SK-N-SH (cell line): Measurements from ENCODE around the gene TRDN.

Experiments used
- ELF1 ChIP-seq: IDR thresholded peaks from 2 replicates; pipeline ENCODE4 v1.4.0; 2012
- EZH2phosphoT487 ChIP-seq: fragments of 200-600 bp; sonication (generic); IDR thresholded peaks from 2 replicates; pipeline ENCODE4 v1.6.1; 2017; ENCODE audit warnings: low read depth, mixed run types, mild to moderate bottlenecking, antibody characterized with exemption, moderate library complexity, borderline replicate concordance
- FOXJ3 ChIP-seq: sonication (generic); formaldehyde crosslinking; IDR thresholded peaks from 2 replicates; pipeline ENCODE4 v1.5.1; 2020; ENCODE audit warnings: mild to moderate bottlenecking, missing genetic modification reagents
- MXI1 ChIP-seq: IDR thresholded peaks from 2 replicates; pipeline ENCODE4 v1.6.1; 2012; ENCODE audit warnings: mild to moderate bottlenecking, low read depth, low read length, improper control_type of control experiment
- POLR2AphosphoS5 ChIP-seq: IDR thresholded peaks from 2 replicates; pipeline ENCODE4 v1.6.1; 2012; ENCODE audit warnings: low read depth, low read length
- SIN3A ChIP-seq: IDR thresholded peaks from 2 replicates; pipeline ENCODE4 v1.6.1; 2012; ENCODE audit warnings: low read depth, mild to moderate bottlenecking, low read length, moderate library complexity, borderline replicate concordance
- SMC3 ChIP-seq: IDR thresholded peaks from 2 replicates; pipeline ENCODE4 v1.6.1; 2012; ENCODE audit warnings: low read depth, low read length, improper control_type of control experiment
- TAF1 ChIP-seq: IDR thresholded peaks from 2 replicates; pipeline ENCODE4 v1.6.1; 2012; ENCODE audit warnings: low read depth, mild to moderate bottlenecking, low read length, moderate library complexity, borderline replicate concordance
- TEAD4 ChIP-seq: IDR thresholded peaks from 2 replicates; pipeline ENCODE4 v1.4.0; 2012; ENCODE audit warnings: mild to moderate bottlenecking, borderline replicate concordance; ENCODE audit not compliant: insufficient read depth
- TF ChIP-seq, protein P1 (sequence below): fragments of 200-600 bp; sonication (generic); IDR thresholded peaks from 2 replicates; pipeline ENCODE4 v1.6.1; 2017; ENCODE audit warnings: antibody characterized with exemption, mild to moderate bottlenecking, moderate library complexity
- TF ChIP-seq, protein P2 (sequence below): IDR thresholded peaks from 2 replicates; pipeline ENCODE4 v1.4.0; 2012; ENCODE audit warnings: low read depth, borderline replicate concordance
- TF ChIP-seq, protein P3 (sequence below): fragments of 150-350 bp; IDR thresholded peaks from 2 replicates; pipeline ENCODE4 v1.6.1; 2017; ENCODE audit warnings: antibody characterized with exemption, low read length, low read depth, borderline replicate concordance

DNA sequence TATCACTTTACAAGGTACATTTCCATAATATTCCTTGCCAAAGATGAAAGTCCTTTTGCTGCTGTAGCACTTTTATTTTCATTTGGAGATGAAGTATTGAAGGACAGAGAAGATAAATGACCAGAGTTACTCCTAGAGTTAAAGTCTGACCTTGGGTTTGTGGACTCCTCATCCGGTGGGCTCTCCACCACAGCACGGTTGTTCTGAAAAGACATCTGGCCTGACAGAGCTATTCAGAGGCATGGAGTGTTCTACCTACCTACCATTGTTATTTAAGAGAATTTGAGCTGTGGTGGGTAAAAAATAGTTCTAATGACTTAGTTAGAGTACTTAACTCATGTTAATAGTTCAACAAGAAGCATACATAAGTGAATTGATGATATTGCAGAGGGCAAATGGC is 422.3 kb downstream of the TRDN start:
- TF ChIP-seq, protein P1, sequence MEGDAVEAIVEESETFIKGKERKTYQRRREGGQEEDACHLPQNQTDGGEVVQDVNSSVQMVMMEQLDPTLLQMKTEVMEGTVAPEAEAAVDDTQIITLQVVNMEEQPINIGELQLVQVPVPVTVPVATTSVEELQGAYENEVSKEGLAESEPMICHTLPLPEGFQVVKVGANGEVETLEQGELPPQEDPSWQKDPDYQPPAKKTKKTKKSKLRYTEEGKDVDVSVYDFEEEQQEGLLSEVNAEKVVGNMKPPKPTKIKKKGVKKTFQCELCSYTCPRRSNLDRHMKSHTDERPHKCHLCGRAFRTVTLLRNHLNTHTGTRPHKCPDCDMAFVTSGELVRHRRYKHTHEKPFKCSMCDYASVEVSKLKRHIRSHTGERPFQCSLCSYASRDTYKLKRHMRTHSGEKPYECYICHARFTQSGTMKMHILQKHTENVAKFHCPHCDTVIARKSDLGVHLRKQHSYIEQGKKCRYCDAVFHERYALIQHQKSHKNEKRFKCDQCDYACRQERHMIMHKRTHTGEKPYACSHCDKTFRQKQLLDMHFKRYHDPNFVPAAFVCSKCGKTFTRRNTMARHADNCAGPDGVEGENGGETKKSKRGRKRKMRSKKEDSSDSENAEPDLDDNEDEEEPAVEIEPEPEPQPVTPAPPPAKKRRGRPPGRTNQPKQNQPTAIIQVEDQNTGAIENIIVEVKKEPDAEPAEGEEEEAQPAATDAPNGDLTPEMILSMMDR, result no peak
- TF ChIP-seq EZH2phosphoT487 (no peak), FOXJ3 (CRISPR knock-in tag) (no peak), TEAD4 (no peak), MXI1 (no peak), ELF1 (no peak), POLR2AphosphoS5 (no peak), SMC3 (no peak), SIN3A (no peak), TAF1 (no peak)
- TF ChIP-seq, protein P2, sequence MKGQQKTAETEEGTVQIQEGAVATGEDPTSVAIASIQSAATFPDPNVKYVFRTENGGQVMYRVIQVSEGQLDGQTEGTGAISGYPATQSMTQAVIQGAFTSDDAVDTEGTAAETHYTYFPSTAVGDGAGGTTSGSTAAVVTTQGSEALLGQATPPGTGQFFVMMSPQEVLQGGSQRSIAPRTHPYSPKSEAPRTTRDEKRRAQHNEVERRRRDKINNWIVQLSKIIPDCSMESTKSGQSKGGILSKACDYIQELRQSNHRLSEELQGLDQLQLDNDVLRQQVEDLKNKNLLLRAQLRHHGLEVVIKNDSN, result no peak
- TF ChIP-seq, protein P3, sequence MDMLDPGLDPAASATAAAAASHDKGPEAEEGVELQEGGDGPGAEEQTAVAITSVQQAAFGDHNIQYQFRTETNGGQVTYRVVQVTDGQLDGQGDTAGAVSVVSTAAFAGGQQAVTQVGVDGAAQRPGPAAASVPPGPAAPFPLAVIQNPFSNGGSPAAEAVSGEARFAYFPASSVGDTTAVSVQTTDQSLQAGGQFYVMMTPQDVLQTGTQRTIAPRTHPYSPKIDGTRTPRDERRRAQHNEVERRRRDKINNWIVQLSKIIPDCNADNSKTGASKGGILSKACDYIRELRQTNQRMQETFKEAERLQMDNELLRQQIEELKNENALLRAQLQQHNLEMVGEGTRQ, result no peak
